Myocyte (in vitro differentiated cells): ENCODE results near the gene STARD13. TPM values are rescaled to one million over a fixed set of nuclear protein-coding genes. Genes with fewer than 3 reads are reported as not detected.
A peak's percentile ranks its signal among the peaks of the same experiment; 100 is the strongest.

Experiments
- DNase-seq: peaks from one replicate; pipeline ENCODE4 v3.0.0-alpha.2; 2012; ENCODE audit warnings: low read depth
- total RNA-seq: library from RNA; depleted of rRNA; stranded (reverse); fragments of >200 nt; gene quantifications from 2 replicates; pipeline ENCODE4 v1.2.3, GENCODE V29; 2014

Gene STARD13
- total RNA-seq, 1 donor from 2014 or later: 28.6 TPM

DNA sequence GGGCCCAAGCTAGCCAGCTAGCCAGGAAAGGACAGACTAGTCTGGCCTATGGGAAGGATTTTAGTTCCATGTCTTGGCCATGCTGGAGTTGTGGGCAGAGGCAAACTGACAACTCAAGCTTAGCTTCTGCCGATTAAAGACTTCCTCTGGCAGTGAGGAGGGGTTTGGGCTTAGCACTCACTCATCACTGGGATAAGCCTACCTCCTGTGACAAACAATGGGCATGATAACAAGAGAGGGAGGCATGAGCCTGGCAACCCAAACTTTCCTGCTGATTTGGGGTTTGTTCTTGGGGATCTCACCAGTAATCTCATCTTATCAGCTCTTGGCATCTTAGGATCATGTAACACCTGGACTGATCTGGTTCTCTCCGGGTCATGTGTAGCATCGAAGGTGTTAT, 185.7 kb downstream of the STARD13 start:
- no peak for DNase-seq

DNA sequence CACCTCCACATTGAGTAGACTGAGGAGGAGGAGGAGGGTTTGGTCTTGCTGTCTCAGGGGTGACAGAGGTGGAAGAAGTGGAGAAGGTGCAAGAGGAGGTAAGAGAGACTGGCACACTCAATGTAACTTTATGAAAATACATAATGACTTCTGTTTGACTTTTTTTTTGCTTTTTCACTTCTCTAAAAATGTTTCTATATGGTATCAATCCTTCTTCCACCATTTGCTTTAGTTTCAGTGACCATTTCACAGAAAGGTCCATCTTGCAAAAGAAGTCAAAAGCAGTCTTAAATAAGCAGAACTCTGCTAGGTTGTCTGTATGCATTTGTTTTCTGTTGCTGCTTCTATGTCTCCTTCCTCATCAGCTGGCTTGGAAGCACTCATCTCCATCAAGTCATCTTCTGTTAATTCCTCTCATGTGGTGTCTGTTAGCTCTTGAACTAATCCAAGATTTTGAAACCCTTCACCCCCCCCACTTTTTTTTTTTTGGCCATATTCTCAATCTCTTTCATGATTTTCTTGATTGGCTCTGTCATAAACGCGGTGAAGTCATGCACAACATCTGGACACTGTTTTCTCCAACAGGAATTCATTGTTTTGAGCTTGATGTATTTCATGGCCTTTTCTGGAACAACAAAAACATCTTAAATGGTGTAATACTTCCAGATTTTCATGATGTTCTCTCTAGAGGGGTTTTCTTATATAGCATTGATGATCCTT, 188.5 kb downstream of the STARD13 start:
- DNase-seq: no peak

DNA sequence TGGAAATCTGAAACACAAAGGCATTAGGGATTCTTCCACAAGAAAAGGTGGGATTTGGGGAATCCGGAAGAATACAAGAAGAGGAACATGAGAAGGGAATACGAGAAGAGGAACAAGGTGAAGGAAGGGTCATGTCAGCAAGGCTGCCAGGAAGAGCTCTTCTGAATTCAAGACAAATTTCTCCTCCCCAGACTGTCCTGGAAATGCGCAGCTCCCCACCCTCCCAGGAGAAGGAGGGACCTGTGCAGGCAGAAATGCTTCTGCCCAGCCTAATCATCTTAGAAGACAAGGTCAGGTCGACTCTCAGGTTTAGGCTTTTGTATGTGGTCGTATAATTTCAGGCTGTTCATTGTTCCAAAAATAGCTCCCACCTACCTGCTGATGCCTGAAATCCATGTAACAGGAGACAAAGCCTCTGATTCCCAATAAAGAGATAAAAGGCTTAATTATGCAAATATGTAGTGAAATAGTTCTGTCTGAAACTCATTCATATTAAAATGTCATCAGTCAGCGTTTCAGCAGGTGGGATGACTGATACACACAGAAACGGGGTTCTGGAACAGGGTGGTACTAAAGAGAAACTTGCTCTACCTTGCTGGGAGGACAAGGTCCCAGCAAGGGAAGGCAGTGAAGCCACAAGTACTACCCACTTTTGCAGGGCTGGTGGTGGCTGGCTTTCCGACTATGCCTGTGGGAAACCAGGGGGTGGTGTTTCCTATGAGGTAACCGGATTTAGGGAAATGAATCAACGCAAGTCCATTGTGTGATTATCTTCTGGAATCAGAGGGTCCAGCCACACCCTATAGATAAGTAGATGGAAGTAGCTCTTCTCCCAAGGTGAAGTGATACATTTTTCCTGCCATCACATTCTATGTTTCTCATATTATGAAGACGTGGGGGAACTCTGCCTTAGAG, 193.2 kb downstream of the STARD13 start:
- DNase-seq: no peak

DNA sequence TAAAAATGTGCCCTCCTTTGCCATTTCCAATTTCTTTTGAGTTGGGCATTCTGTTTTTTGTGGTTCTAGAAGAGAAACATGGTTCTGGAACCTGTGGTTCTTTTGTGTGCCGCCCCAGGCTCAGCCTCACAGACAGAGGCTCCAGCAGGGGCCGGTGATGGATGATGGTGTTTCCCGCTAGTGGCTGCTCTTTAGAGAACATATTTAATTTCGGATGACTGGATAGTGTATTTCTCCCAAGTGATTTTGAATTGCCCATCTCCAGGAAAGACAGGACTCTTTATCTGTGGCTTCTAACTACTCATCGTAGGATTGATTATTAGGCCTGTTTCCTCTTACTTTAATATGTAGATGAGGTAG, 194.2 kb downstream of the STARD13 start:
- DNase-seq: no peak

DNA sequence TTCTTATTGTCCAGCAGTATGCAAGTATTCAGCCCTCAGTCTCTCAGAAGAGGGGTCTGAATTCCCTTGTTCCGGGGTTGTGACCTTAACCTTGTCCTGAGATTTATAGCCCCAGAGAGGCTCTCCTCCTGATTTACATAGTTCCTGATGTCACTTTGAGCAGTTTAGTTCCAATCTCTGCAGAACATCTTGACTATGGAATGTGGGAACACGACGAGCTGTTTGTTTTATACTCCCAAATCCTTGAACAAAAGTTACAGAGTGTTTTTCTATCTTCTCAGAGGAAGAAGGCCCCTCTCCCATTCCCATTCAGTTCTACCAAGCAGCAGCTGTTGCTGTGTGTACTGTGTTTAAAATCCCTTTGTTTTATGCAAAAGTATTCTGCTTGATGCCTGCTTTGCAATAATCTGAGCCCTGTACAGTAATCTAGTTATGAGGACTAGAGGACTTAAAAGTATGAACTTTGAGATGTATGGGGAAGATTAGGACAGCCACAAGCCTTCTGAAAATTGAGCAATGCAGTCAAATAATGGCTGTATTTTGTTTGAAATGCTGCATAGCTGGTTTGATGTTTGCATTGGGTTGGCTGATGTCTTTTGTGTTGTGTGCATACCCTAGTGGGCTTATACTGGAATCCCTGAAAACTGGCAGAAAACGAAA, 194.7 kb downstream of the STARD13 start:
- DNase-seq: no peak

DNA sequence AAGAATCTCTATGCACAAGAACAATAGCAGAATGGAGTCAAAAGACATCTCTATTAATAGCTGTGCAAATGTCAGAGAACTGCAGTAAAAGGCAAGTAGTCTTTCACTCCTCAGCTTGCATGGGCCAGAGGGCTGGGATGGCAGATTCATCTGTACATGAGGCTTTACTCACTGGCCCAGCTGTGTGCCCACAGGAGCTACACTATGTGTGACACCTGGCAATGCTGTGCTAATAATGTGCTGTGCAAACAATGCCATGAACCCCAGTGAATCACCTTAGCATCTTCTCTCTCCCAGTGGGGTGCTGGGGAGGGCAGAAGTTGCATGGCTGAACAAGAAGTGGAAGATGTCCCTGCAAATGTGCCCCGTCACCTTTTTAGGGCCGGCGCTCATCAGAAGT, 196.2 kb downstream of the STARD13 start:
- DNase-seq: no peak

DNA sequence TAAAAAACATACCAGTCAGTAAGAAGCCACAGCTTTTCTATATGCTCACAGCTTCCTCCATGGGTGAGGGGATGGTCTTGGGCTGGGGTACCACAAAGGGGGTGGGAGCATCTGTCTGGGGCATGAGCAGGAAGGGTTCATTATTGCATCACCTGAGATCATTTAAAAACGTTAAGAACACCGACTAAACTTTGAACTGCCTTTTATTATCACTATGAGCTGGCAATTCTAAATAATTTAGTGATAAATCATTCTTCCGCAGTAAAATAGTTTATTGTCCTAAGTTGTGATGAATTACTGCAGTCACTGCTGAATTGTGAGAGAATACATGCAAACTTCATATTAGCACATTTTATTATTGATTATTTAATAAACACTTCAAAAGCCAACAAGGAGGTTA, 197.8 kb downstream of the STARD13 start:
- no peak for DNase-seq

DNA sequence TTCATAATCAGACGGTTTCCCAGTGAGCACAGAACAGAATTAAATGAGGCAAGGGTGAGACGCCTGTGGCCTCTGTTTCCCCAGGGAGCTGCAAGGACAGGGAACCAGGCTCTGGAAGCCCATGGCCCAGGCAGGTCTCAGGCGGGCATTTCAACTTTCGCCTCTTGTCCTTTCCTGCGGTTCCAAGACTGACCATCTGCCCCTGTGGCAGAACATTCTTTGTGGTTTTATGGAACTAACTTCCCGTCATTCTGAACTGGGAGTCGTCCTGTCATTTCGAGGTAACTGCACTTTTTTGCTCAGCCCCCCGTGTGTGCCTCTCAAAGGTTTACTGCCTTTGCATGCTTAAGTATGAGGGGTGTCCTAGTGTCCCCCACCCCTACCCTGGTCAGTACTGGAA, 198.5 kb downstream of the STARD13 start:
- peak; percentile 84 for DNase-seq

DNA sequence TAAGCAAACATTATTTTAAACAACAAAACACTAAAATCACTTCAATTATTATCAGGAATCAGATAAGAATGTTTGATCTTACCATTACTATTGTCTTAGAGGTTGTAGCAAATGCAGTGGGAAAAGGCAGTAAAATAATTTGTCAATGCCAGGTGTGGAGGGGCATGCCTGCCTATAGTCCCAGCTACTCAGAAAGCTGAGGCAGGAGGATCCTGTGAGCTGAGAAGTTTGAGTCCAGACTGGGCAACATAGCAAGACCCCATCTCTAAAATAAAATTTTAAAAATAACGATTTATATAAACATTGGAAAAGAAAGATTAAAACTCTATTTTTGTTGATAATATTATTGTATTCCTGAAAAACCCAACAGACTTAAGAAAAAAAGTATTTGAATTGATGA, 202.5 kb downstream of the STARD13 start:
- no peak for DNase-seq

DNA sequence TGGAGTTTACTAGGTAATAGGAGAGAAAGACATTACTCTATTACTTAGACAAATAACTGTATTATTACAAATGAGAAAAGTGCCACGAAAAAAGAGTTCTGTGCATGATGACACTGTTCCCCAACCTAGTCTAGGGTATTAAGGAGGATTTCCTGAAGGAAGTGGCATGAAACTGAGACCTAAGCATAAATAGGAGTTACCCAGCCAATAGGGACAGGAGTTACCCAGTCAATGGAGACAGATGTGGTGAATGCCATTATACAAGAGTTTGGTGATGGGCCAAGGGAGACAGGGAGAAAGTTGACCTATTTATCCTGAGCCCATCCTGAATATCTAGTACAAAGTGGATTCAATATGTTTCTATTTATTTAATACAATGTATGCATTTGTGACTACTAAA, 203.9 kb downstream of the STARD13 start:
- no peak for DNase-seq

DNA sequence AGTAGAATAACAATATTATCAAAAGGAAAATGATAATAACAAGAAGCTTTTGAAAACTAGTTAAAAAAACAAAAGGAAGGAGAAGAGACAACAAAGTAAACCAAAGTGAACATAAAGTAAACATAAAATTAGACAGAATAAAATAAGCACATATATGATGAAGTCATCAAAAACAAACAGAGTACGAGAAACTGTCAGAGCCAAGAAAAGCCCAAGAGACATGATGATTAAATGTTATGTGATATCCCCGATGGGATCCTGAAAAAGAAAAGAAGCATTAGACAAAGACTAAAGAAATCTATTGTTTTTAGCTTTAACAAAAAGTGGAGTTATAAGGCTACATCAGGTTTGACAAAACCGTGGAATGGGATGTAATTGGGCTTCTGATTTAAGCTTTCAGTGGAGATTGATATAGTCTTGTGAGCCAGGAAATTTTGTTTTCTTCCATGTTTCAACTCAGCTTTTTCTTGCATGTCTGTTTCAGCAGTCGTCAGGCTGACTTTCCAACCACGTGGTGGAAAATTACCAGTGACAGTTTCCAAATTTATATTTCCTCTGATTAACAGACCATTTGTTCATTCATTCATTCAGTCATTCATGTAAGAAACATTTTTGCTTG, 204.5 kb downstream of the STARD13 start:
- peak; percentile 63 for DNase-seq

DNA sequence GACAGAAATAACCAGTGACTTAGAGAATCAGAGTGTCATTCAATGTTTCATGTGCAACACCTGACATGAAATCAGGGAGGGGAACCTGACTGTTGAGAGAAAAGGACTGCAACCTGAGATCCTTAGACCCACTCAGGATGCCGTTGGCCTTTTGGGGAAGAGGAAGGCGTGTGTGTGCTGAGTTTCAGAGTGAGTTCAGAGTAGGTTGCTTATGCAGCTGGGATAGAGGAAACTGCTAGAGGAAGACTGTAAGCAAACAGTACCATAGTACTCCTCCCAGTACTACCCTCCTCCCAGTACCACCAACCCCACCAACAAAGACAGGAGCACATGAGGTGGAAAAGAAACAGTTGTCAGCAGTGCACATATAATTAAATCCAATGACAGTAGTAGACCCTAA, 205.6 kb downstream of the STARD13 start:
- DNase-seq: no peak

DNA sequence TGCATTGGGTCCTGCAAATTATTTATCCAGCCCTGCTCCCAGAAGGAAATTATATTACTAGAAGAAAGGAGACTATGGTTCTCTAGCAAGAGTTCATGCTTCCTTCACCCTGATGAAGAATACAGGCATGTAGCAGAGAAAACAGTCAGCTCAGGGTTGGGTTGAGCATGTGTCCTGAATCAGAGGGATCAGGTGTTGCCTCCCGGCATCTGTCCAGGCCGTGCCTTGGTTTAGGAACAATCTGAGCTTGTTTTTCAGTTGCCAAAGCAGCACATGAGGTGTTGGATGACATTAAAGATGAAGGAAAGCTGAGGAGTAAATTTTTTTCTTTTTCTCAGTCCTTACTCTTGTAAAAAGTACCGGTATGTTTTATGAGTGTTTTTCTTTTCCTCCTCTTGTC, 207.3 kb downstream of the STARD13 start:
- peak; percentile 48 for DNase-seq

DNA sequence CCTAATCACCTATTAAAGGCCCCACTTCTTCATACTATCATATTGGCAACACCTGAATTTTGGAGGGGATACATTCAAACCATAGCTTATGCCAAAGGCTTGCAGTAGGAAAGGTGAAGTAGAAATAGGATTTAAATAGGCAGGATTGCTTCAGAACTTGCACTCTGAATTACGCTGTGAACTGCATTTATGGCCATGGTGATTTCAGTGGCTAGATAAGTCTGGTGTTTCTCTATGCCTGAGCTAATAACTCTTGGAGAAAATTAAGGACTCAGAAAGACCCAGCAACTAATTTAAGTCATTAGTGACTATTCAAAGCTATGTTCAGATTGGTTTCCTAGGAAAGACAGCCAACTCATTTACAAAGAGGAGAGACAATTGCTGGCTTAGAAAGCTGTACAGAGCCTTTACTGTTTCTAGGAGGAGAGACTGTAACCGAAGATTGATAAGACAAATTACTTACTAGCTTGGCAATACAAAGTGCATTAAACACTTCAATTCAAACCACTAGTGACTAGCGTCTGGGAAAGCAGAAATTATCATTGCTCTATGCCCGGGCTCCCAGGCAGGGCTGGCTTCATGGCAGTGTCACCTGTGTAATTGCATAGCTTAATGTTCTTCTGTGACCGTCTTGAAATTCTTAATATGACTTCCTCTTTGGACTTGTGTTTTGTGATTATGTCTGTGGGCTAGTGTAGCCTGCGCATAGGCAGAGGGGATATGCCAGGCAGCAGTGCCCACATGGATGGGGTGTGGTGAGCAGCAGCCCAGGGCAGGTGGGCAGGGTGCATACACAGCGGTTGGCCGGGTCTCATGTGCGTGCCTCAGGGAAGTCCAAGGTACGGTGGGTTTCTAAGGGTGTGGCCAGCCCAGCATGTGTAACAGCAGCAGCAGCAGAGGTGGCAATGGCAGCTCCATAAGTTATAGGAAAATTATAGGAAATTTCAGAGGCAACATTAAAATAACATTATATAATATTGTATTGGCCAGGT, 209.3 kb downstream of the STARD13 start:
- DNase-seq: no peak

DNA sequence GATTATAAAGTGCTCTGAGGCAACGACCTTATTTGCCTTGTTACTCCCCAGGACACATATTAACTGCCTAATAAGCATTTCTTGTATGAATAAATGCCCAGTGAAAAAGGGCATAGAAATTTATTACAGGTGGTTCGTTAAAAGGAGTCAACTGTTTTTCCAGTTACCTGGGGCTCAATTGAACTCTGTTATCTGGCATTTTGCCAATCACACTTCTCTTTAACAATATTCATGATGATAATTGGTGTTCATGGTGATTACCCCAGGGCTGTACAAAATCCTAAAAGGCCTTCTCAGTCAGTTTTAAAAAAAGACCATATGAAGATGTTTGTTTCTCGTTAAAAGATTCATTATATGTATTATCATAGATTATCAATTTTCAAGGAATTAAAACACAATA, 212.2 kb downstream of the STARD13 start:
- no peak for DNase-seq

DNA sequence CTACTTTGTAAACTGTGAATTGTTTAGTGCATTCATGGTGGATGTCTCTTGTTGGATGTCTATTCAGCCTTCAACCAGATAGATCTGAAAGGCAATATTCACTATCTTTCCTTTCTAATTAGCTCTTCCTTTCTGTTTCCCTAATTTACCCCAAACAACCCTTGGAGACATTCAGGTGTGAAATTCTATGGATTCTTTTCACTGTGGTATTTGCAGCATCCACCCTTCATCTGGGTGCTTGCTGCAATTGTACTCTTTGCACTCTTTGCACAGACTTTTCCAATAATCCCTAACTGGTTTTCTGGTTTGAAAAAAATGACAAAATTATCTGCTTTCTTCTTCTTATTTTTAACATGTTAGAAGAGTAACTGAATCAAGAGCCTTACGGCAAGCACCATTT, 212.8 kb downstream of the STARD13 start:
- no peak for DNase-seq

DNA sequence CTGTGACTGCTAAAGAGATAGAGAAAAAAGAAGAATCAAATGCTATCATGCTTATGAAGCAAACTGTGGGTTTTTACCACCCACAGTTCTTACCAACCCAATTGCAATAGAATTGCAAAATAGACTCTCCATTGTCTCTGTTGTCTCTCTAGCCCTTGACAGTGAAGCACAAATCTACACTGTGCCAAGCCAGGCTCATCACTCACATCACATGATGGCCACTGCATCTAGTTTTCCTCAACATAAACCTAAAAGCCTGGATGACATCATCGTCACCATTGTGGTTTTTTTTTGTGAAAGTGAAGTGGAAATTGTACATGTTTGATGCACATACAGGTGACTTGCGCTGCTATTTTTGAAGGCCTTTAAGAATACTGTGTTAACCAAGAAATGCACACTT, 213.3 kb downstream of the STARD13 start:
- DNase-seq: no peak

DNA sequence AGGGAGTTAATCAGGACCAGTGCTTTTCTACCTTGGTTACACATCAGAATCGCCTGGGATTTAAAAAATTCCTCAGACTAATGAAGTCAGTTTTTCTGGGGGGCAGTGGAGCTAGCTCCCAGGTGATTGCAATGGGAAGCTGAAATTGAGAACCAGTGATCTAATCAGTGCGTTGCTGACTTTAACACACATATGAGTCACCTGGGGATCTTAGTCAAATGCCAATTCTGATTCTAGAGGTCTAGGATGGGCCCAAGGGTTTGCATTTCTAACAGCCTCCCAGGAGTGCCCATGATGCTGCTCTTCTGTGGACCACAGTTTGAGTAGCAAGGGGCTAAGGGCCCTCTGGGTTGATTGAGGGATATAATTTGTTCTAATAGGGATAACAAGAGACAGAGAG, 214.8 kb downstream of the STARD13 start:
- DNase-seq: no peak

DNA sequence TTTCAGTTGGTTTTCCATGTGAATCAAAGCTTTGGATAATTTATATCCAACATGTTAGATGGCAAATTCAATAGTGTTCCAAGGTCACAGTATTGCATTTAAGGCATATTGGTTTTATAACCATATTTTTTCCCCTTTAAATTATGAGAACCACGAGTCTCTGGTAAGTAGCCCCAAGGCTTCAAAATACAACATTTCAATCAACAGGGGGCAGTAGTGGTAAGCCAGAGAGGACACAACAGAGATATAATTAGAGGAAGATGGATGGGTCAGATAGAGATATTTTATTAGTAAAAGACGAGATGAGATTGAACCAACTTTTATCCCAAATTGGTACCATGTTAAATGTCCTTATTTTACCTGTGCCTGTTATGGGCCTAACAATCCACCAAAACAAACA, 216.2 kb downstream of the STARD13 start:
- DNase-seq: no peak

DNA sequence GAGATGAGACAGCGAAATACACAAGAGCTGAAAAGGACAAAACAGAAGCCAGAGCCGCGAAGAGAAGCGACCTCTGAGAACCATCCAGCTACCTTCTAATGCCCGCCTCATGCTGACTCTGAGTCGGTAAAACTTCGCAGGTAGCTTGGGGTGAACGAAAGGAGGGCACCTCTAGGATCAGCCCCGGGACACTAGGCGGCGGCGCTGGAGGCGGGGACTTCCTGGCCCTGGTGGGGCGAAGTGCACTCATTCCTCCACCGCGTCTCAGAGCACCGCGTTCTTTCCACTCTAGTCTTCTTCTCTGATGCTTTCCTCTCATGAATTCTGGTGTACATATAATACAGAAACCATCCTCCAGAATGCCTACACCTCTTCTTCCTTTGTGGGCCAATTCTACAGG, 219.2 kb downstream of the STARD13 start:
- no peak for DNase-seq

DNA sequence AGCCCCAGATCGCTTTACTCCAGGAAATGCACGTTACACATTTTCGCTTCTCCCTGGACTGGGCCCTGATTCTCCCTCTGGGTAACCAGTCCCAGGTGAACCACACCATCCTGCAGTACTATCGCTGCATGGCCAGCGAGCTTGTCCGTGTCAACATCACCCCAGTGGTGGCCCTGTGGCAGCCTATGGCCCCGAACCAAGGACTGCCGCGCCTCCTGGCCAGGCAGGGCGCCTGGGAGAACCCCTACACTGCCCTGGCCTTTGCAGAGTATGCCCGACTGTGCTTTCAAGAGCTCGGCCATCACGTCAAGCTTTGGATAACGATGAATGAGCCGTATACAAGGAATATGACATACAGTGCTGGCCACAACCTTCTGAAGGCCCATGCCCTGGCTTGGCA, 224.7 kb downstream of the STARD13 start:
- no peak for DNase-seq
